Aorta (tissue), 5 donors: ENCODE results near the gene PSMD1. TPM values are rescaled to one million over a fixed set of nuclear protein-coding genes. Genes with fewer than 3 reads are reported as not detected.

Experiments
- ATAC-seq: fragments of 200-7000 bp; cut with Tn5 transposase; one replicate; pipeline ENCODE4 v1.9.1; 2022; ENCODE audit warnings: moderate library complexity; ENCODE audit not compliant: low FRiP score
- DNase-seq, 2 donors: peaks; one replicate each; pipeline ENCODE4 v3.0.0-alpha.2; 2020
- H3K27ac ChIP-seq, 2 donors: one replicate each; pipeline ENCODE4 v1.5.1; 2013; ENCODE audit warnings: low read length in 2 of 2, mild to moderate bottlenecking in 2 of 2, moderate library complexity in 2 of 2, control low read depth in 1 of 2, inconsistent platforms in 1 of 2, low read depth in 1 of 2
- H3K27me3 ChIP-seq, 2 donors: one replicate each; pipeline ENCODE4 v1.6.1; 2013; ENCODE audit warnings: control low read depth in 1 of 2, low read length in 1 of 2, mild to moderate bottlenecking in 1 of 2, moderate library complexity in 1 of 2; ENCODE audit not compliant: insufficient read depth in 2 of 2, control insufficient read depth in 1 of 2
- H3K36me3 ChIP-seq, 2 donors: one replicate each; pipeline ENCODE4 v1.6.1; 2013; ENCODE audit warnings: control low read depth in 1 of 2, low read length in 1 of 2, mild to moderate bottlenecking in 1 of 2; ENCODE audit not compliant: insufficient read depth in 2 of 2, control insufficient read depth in 1 of 2
- H3K4me1 ChIP-seq, 2 donors: one replicate each; pipeline ENCODE4 v1.6.1; 2013; ENCODE audit warnings: low read length in 2 of 2, control low read depth in 1 of 2, mild to moderate bottlenecking in 1 of 2, moderate library complexity in 1 of 2; ENCODE audit not compliant: insufficient read depth in 2 of 2, control insufficient read depth in 1 of 2
- H3K4me3 ChIP-seq, 2 donors: one replicate each; pipeline ENCODE4 v1.5.1; 2013; ENCODE audit warnings: low read length in 2 of 2, control low read depth in 1 of 2, mild to moderate bottlenecking in 1 of 2
- H3K9me3 ChIP-seq: one replicate; pipeline ENCODE4 v1.6.1; 2013; ENCODE audit warnings: mild to moderate bottlenecking, low read length; ENCODE audit not compliant: control insufficient read depth
- WGBS, 2 donors: extraction: QIAGEN DNeasy Blood & Tissue Kit; methylation state at CpG; one replicate each; pipeline ENCODE4 v1.1.7; 2013; 5-methylcytosine and 5-hydroxymethylcytosine counted together
- intact Hi-C, 2 donors: fragments of 100-400 bp; cut with DNase I; formaldehyde crosslinking; loops; one replicate each; pipeline versions ENCODE4 v1.14.2 to v1.15.0; 2022
- polyA plus RNA-seq, 2 donors: library from polyadenylated mRNA; stranded (reverse); fragments of 200-250 nt; gene quantifications; one replicate each; pipeline ENCODE4 v1.2.3, GENCODE V29; 2013
- total RNA-seq, 2 donors: library from RNA; stranded (reverse); fragmentation: NEBNext Ultra II Directional; extraction: Animal tissue kit (Norgen Biotek cat#: 25700); gene quantifications; one replicate each; pipeline ENCODE4 v1.2.1, GENCODE V29; 2021
- donor health status: healthy with polysubstance abuse.
- donor health status: Bipolar disorder and iron deficiency.
- donor health status: DM: no; HTN: no; CAD: no.
- donor health status: DM: no; HTN: no; CAD: no.
- donor health status: DM: yes; HTN: yes; CAD: no.

The PSMD1 gene
- total and polyA plus RNA-seq, 4 donors: 27.8 to 69.7 (median 51.5) TPM

- 42 to 47% methylated on average over 21 of the region's 21 CpGs for WGBS, 2 donors
- no peak for DNase-seq
- H3K9me3 ChIP-seq: no peaks in the 10 kb centered on the region
- H3K27me3 ChIP-seq: no peaks in the 10 kb centered on the region
- intact Hi-C loops: no loop called here
- no peak for ATAC-seq
- no peak overlapping the region for H3K4me3 ChIP-seq
- H3K36me3 ChIP-seq: no peaks in the 10 kb centered on the region
- H3K4me1 ChIP-seq: no peaks in the 10 kb centered on the region
- H3K27ac ChIP-seq: no peak overlapping the region
Measured at GRCh38 chr2:231038483-231039293, 18.0 kb upstream of the PSMD1 start.

- DNase-seq (no peak), ATAC-seq (no peak)
- H3K4me3 ChIP-seq: no peak overlapping the region
- intact Hi-C loops: no loop called here
- no peaks in the 10 kb centered on the region for H3K27me3 ChIP-seq
- no peaks in the 10 kb centered on the region for H3K36me3 ChIP-seq
- H3K9me3 ChIP-seq: no peaks in the 10 kb centered on the region
- WGBS, 2 donors: 92 to 96% methylated on average over 6 of the region's 6 CpGs
- H3K27ac ChIP-seq: no peak overlapping the region
- H3K4me1 ChIP-seq: no peaks in the 10 kb centered on the region
Measured at GRCh38 chr2:231039294-231039664, 17.4 kb upstream of the PSMD1 start.

GRCh38 chr2:231039821-231040364 lies 16.8 kb upstream of the PSMD1 start:
- DNase-seq: no peak
- H3K9me3 ChIP-seq: no peaks in the 10 kb centered on the region
- H3K27me3 ChIP-seq: no peaks in the 10 kb centered on the region
- H3K27ac ChIP-seq: no peak overlapping the region
- WGBS, 2 donors: 87 to 88% methylated on average over 8 of the region's 8 CpGs
- H3K4me1 ChIP-seq: no peaks in the 10 kb centered on the region
- H3K4me3 ChIP-seq: no peak overlapping the region
- no peaks in the 10 kb centered on the region for H3K36me3 ChIP-seq
- no peak for ATAC-seq
- intact Hi-C loops: no loop called here

GRCh38 chr2:231041061-231041689 lies 15.5 kb upstream of the PSMD1 start:
- Histone ChIP-seq H3K27me3 (no peaks in the 10 kb centered on the region), H3K4me1 (no peaks in the 10 kb centered on the region), H3K9me3 (no peaks in the 10 kb centered on the region), H3K27ac (no peak overlapping the region), H3K4me3 (no peak overlapping the region), H3K36me3 (no peaks in the 10 kb centered on the region)
- no peak for ATAC-seq
- intact Hi-C loops: no loop called here
- no peak for DNase-seq
- WGBS, 2 donors: 68 to 77% methylated on average over 8 of the region's 8 CpGs

GRCh38 chr2:231043796-231044195 lies 12.9 kb upstream of the PSMD1 start:
- no peak overlapping the region for H3K4me3 ChIP-seq
- ATAC-seq (no peak), DNase-seq (no peak)
- no peaks in the 10 kb centered on the region for H3K9me3 ChIP-seq
- WGBS, 2 donors: 94 to 95% methylated on average over 4 of the region's 4 CpGs
- H3K27ac ChIP-seq: no peak overlapping the region
- H3K36me3 ChIP-seq: no peaks in the 10 kb centered on the region
- H3K27me3 ChIP-seq: no peaks in the 10 kb centered on the region
- H3K4me1 ChIP-seq: no peaks in the 10 kb centered on the region
- intact Hi-C loops: no loop called here

- H3K9me3 ChIP-seq: no peaks in the 10 kb centered on the region
- no peaks in the 10 kb centered on the region for H3K27me3 ChIP-seq
- H3K4me1 ChIP-seq: no peaks in the 10 kb centered on the region
- no peak overlapping the region for H3K27ac ChIP-seq
- ATAC-seq: no peak
- no peaks in the 10 kb centered on the region for H3K36me3 ChIP-seq
- intact Hi-C loops: no loop called here
- no peak overlapping the region for H3K4me3 ChIP-seq
- 86 to 89% methylated on average over 5 of the region's 5 CpGs for WGBS, 2 donors
- no peak for DNase-seq
Measured at GRCh38 chr2:231046916-231047273, 9.8 kb upstream of the PSMD1 start.

- Histone ChIP-seq H3K4me3 (no peak overlapping the region), H3K36me3 (no peaks in the 10 kb centered on the region), H3K27ac (no peak overlapping the region), H3K9me3 (no peaks in the 10 kb centered on the region), H3K4me1 (no peaks in the 10 kb centered on the region), H3K27me3 (no peaks in the 10 kb centered on the region)
- DNase-seq (no peak), ATAC-seq (peak; percentile 58)
- intact Hi-C loops: no loop called here
- WGBS, 2 donors: 34 to 38% methylated on average over 8 of the region's 8 CpGs
Measured at GRCh38 chr2:231047274-231047922, 9.3 kb upstream of the PSMD1 start.

- no peak for DNase-seq
- no peaks in the 10 kb centered on the region for H3K27me3 ChIP-seq
- H3K36me3 ChIP-seq: no peaks in the 10 kb centered on the region
- intact Hi-C loops: no loop called here
- no peak for ATAC-seq
- WGBS, 2 donors: 58 to 68% methylated on average over 10 of the region's 10 CpGs
- H3K9me3 ChIP-seq: no peaks in the 10 kb centered on the region
- H3K27ac ChIP-seq: no peak overlapping the region
- no peaks in the 10 kb centered on the region for H3K4me1 ChIP-seq
- no peak overlapping the region for H3K4me3 ChIP-seq
Measured at GRCh38 chr2:231047923-231048915, 8.4 kb upstream of the PSMD1 start.
